Uterus (tissue), 2 donors: ENCODE measurements around the gene PRKN.

Experiments
- POLR2A ChIP-seq, 2 donors: fragments of 450-650 bp; IDR thresholded peaks; one replicate each; pipeline ENCODE4 v1.6.1; 2016; ENCODE audit warnings: antibody characterized with exemption in 2 of 2, mild to moderate bottlenecking in 1 of 2, moderate library complexity in 1 of 2
- TF ChIP-seq, protein P1 (sequence below), 4 experiments: fragments of 200-600 bp in 2 of 4; fragments of 450-650 bp in 2 of 4; sonication (generic) in 2 of 4; IDR thresholded peaks; one replicate each; pipeline ENCODE4 v1.5.1; 2016 to 2019; ENCODE audit warnings: antibody characterized with exemption in 4 of 4, mild to moderate bottlenecking in 2 of 4, moderate library complexity in 1 of 4

DNA sequence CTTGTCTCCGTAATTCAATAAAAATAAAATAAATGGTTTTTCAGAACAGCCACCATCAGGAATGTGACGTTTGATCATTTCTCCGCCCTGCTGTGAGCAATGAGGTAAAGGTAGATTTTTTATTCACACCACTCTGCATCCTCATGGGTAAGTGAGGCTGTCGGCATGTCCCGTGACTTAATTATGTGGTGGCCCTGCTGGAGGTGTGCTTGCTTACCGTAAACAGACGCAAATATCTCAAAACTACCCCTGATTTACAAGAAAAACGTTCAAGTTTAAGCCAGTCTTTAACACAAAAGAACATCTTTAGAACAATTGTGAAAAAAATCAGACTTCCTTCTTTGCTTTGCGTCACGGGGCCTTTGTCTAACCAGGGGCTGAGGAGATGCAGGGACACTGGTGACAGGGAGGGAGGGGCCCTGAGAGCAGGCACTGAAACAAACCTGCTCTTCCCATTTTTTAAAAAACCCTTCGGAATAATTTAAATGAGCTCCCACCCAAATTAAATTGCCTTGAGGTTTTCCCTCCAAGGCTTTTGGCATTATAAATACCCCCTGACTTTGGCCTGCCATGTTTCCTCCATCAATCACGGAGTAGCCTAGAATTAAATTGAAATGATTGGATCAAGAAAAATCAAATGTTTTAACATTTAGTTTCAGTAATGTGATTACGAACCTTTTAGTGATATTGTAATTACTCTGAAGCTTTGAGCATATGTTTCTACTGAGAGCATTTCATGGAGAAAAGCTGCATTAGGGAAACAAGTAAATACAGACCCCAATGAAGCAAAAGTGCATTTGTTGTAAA is 13.4 kb downstream of the PRKN start:
- TF ChIP-seq, protein P1, sequence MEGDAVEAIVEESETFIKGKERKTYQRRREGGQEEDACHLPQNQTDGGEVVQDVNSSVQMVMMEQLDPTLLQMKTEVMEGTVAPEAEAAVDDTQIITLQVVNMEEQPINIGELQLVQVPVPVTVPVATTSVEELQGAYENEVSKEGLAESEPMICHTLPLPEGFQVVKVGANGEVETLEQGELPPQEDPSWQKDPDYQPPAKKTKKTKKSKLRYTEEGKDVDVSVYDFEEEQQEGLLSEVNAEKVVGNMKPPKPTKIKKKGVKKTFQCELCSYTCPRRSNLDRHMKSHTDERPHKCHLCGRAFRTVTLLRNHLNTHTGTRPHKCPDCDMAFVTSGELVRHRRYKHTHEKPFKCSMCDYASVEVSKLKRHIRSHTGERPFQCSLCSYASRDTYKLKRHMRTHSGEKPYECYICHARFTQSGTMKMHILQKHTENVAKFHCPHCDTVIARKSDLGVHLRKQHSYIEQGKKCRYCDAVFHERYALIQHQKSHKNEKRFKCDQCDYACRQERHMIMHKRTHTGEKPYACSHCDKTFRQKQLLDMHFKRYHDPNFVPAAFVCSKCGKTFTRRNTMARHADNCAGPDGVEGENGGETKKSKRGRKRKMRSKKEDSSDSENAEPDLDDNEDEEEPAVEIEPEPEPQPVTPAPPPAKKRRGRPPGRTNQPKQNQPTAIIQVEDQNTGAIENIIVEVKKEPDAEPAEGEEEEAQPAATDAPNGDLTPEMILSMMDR (IDR thresholded peaks at IDR 0.05), result no peak
- no peak for TF ChIP-seq POLR2A (IDR thresholded peaks at IDR 0.05)
